Prostate gland (tissue), 2 donors: Measurements from ENCODE around the gene ZNF669.

Experiments used
- CTCF ChIP-seq, 4 experiments: fragments of 200-600 bp in 2 of 4; fragments of 450-650 bp in 2 of 4; sonication (generic) in 2 of 4; IDR thresholded peaks; 1 replicate in 3 of 4; 2 replicates in 1 of 4; pipeline ENCODE4 v1.5.1; 2016 to 2019; ENCODE audit warnings: antibody characterized with exemption in 4 of 4, mild to moderate bottlenecking in 2 of 4, moderate library complexity in 2 of 4
- POLR2A ChIP-seq: fragments of 450-650 bp; IDR thresholded peaks from one replicate; pipeline ENCODE4 v1.6.1; 2016; ENCODE audit warnings: antibody characterized with exemption, mild to moderate bottlenecking
- POLR2AphosphoS5 ChIP-seq: sonication (generic); formaldehyde crosslinking; IDR thresholded peaks from one replicate; pipeline ENCODE4 v1.6.1; 2017; ENCODE audit warnings: antibody characterized with exemption

GRCh38 chr1:247056071-247056470 is 48.1 kb downstream of the ZNF669 start:
- no peak for TF ChIP-seq CTCF (IDR thresholded peaks at IDR 0.05)
- no peak for TF ChIP-seq POLR2A
- no peak for TF ChIP-seq POLR2AphosphoS5
